HEK293T (cell line): ENCODE data around the gene INPP4A.

ENCODE experiments used
- BHLHE40 ChIP-seq: fragments of 450-650 bp; IDR thresholded peaks from 2 replicates; pipeline ENCODE4 v1.6.1; 2016; ENCODE audit warnings: mild to moderate bottlenecking, moderate library complexity, borderline replicate concordance
- ELF4 ChIP-seq: fragments of 450-650 bp; IDR thresholded peaks from 2 replicates; pipeline ENCODE4 v1.6.1; 2017; ENCODE audit warnings: antibody characterized with exemption
- FOXM1 ChIP-seq: fragments of 450-650 bp; IDR thresholded peaks from 2 replicates; pipeline ENCODE4 v1.6.1; 2017; ENCODE audit warnings: mild to moderate bottlenecking, borderline replicate concordance
- SP1 ChIP-seq: fragments of 450-650 bp; IDR thresholded peaks from 2 replicates; pipeline ENCODE4 v1.6.1; 2017

DNA sequence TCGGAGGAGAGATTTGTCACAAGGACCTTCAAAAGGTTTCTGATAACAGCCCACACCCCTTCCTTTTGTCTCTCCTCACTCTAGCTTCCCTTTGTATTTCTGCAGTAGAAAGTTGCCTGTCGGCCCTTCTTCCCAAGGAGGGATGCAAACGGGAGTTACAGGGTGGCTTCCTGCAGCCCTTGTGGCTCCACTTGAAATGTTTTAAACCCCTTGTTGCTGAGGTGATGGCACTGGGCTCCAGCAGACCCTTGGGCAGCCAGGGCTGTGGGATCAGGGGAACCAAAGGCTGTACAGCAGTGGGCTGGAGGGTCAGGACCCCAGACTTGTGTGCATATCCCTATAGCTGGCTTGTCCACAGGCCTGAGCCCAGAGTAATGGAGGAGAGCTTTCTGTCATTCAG lies 101.5 kb downstream of the INPP4A start:
- TF ChIP-seq BHLHE40 = no peak
- no peak for TF ChIP-seq FOXM1
- TF ChIP-seq ELF4 = no peak
- TF ChIP-seq SP1 = no peak
